HepG2 (cell line): ENCODE results near the gene PPP6R2. TPM values are rescaled to one million over a fixed set of nuclear protein-coding genes. Genes with fewer than 3 reads are reported as not detected.

Experiments used
- ATF7-NPFF ChIP-seq: sonication (generic); formaldehyde crosslinking; IDR thresholded peaks from 2 replicates; pipeline ENCODE4 v1.8.1; 2023; ENCODE audit warnings: mild to moderate bottlenecking, low read depth, missing genetic modification reagents, moderate library complexity
- EEA1 ChIP-seq: sonication (generic); formaldehyde crosslinking; IDR thresholded peaks from 2 replicates; pipeline ENCODE4 v1.5.1; 2020; ENCODE audit warnings: mild to moderate bottlenecking, missing genetic modification reagents, borderline replicate concordance
- GATA4 ChIP-seq: sonication (generic); IDR thresholded peaks from 2 replicates; pipeline ENCODE4 v1.6.1; 2016; ENCODE audit warnings: antibody characterized with exemption, low read depth, borderline replicate concordance
- KAT7 ChIP-seq: IDR thresholded peaks from 2 replicates; pipeline ENCODE4 v1.6.1; 2018; ENCODE audit warnings: borderline replicate concordance, missing compliant biosample characterization
- LCORL ChIP-seq, 2 experiments: fragments of 450-650 bp in 1 of 2; sonication (generic) in 1 of 2; formaldehyde crosslinking in 1 of 2; IDR thresholded peaks; 2 replicates each; pipeline versions ENCODE4 v1.5.0 to v1.6.1; 2017 to 2020; ENCODE audit warnings: antibody characterized with exemption in 1 of 2, missing genetic modification reagents in 1 of 2
- NFYB ChIP-seq: sonication (generic); formaldehyde crosslinking; IDR thresholded peaks from 2 replicates; pipeline ENCODE4 v1.4.0; 2020; ENCODE audit warnings: missing genetic modification reagents
- NR2F1 ChIP-seq, 2 experiments: fragments of 450-650 bp in 1 of 2; formaldehyde crosslinking in 1 of 2; IDR thresholded peaks; 2 replicates each; pipeline versions ENCODE4 v1.5.0 to v1.6.1; 2016 to 2020; ENCODE audit warnings: mild to moderate bottlenecking in 1 of 2, missing compliant biosample characterization in 1 of 2, missing genetic modification reagents in 1 of 2, moderate library complexity in 1 of 2
- POLR2A ChIP-seq, 2 experiments: IDR thresholded peaks; 2 replicates each; pipeline ENCODE4 v1.6.1; 2011; ENCODE audit warnings: low read depth in 2 of 2, low read length in 2 of 2, mild to moderate bottlenecking in 1 of 2, moderate library complexity in 1 of 2; ENCODE audit not compliant: insufficient read depth in 1 of 2
- POLR2G ChIP-seq: fragments of 200-400 bp; formaldehyde crosslinking; IDR thresholded peaks from 2 replicates; pipeline ENCODE4 v1.6.1; 2018; ENCODE audit warnings: mild to moderate bottlenecking, low read depth, low read length, moderate library complexity
- SOX6 ChIP-seq, 2 experiments: fragments of 450-650 bp in 1 of 2; sonication (generic) in 1 of 2; formaldehyde crosslinking in 1 of 2; IDR thresholded peaks; 2 replicates each; pipeline versions ENCODE4 v1.4.0 to v1.6.1; 2017 to 2020; ENCODE audit warnings: antibody characterized with exemption in 1 of 2, mild to moderate bottlenecking in 1 of 2, missing genetic modification reagents in 1 of 2
- ZBTB38 ChIP-seq: sonication (generic); formaldehyde crosslinking; IDR thresholded peaks from 2 replicates; pipeline ENCODE4 v1.5.1; 2020; ENCODE audit warnings: mild to moderate bottlenecking, missing genetic modification reagents
- ZNF652 ChIP-seq: IDR thresholded peaks from 2 replicates; pipeline ENCODE4 v1.6.1; 2016; ENCODE audit warnings: low read depth, borderline replicate concordance
- ZNF660 ChIP-seq: sonication (generic); formaldehyde crosslinking; IDR thresholded peaks from 2 replicates; pipeline ENCODE4 v1.5.1; 2020; ENCODE audit warnings: mild to moderate bottlenecking, low read depth, missing genetic modification reagents, borderline replicate concordance
- ZNF891 ChIP-seq: sonication (generic); formaldehyde crosslinking; IDR thresholded peaks from 2 replicates; pipeline ENCODE4 v1.5.0; 2020; ENCODE audit warnings: mild to moderate bottlenecking, missing genetic modification reagents
- polyA plus RNA-seq, 8 experiments: library from polyadenylated mRNA; depleted of rRNA in 3 of 8; stranded (reverse) in 7 of 8; unstranded in 1 of 8; fragments of >200 nt; fragmentation: Illumina TruSeq in 4 of 8; extraction: Trizol in 4 of 8; gene quantifications; 2 replicates each; pipeline versions ENCODE4 v1.2.1 to v1.2.3, GENCODE V29; 2011 to 2016; ENCODE audit warnings: low read depth in 4 of 8, missing spikeins in 1 of 8, mixed read lengths in 1 of 8; ENCODE audit not compliant: insufficient read depth in 1 of 8
- total RNA-seq, 5 experiments: library from RNA; depleted of rRNA; stranded (reverse); fragments of >200 nt; fragmentation: Illumina TruSeq; extraction: Trizol; gene quantifications; 2 replicates each; pipeline ENCODE4 v1.2.3, GENCODE V29; 2016; ENCODE audit warnings: low read depth in 1 of 5
- TF ChIP-seq, protein P1 (sequence below): sonication (generic); formaldehyde crosslinking; IDR thresholded peaks from one replicate; pipeline ENCODE4 v1.5.1; 2020; ENCODE audit warnings: mild to moderate bottlenecking, missing genetic modification reagents; ENCODE audit errors: not compliant biosample characterization
- TF ChIP-seq, protein P2 (sequence below): IDR thresholded peaks from 2 replicates; pipeline ENCODE4 v1.6.1; 2016; ENCODE audit warnings: missing genetic modification reagents, missing compliant biosample characterization

Gene PPP6R2
- total and polyA plus RNA-seq, 2 of the 13 experiments (the other 11 are each of a cell fraction or from before 2014, with no cell fraction given), result 55.0 to 102 TPM

DNA sequence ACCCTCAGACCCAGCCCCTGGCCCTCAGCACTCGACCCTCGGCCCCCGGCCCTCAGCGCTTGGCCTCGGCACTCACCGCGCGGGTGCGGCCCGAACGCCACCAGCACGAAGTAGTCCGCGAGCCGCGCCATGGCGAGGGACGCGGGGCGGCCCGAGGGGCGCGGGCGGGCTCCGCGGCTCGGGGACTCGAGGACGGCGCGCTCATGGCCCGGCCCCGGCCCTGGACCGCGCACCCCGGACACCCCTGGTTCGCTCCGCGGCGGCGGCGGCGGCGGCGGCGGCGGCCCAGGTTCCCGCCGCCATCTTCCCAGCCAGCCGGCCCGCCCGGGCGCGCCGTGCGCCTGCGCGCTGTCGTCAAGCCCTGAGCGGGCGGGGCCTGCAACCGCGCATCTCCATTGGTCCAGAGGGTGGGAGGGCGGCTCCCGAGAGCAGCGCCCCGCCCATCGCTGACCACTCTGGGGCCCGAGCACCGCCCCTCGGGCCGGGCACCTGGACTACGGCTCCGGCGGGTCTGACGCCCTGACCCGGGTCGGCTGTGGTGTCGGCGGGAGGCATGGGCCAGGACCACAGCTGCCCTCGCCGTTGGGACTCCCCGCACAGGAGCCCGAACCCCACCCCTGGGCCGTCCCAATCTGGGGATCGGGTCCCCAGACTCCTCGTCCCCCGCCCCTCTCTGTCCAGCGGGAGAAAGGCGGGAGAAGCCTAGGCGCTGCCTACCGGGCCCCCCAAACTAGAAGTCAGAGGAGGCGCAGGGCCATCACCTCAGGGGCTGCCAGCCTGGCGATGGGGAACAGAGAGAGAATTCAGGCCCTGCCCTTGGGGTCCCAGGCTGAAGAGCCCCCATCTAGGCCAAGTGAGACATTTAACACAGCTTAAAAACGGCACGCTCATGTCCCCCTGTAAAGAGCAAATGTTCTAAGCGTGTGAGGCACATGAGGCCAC, 131.9 kb downstream of the PPP6R2 start, which contains the start of gene SBF1 (continued):
- TF ChIP-seq, protein P1, sequence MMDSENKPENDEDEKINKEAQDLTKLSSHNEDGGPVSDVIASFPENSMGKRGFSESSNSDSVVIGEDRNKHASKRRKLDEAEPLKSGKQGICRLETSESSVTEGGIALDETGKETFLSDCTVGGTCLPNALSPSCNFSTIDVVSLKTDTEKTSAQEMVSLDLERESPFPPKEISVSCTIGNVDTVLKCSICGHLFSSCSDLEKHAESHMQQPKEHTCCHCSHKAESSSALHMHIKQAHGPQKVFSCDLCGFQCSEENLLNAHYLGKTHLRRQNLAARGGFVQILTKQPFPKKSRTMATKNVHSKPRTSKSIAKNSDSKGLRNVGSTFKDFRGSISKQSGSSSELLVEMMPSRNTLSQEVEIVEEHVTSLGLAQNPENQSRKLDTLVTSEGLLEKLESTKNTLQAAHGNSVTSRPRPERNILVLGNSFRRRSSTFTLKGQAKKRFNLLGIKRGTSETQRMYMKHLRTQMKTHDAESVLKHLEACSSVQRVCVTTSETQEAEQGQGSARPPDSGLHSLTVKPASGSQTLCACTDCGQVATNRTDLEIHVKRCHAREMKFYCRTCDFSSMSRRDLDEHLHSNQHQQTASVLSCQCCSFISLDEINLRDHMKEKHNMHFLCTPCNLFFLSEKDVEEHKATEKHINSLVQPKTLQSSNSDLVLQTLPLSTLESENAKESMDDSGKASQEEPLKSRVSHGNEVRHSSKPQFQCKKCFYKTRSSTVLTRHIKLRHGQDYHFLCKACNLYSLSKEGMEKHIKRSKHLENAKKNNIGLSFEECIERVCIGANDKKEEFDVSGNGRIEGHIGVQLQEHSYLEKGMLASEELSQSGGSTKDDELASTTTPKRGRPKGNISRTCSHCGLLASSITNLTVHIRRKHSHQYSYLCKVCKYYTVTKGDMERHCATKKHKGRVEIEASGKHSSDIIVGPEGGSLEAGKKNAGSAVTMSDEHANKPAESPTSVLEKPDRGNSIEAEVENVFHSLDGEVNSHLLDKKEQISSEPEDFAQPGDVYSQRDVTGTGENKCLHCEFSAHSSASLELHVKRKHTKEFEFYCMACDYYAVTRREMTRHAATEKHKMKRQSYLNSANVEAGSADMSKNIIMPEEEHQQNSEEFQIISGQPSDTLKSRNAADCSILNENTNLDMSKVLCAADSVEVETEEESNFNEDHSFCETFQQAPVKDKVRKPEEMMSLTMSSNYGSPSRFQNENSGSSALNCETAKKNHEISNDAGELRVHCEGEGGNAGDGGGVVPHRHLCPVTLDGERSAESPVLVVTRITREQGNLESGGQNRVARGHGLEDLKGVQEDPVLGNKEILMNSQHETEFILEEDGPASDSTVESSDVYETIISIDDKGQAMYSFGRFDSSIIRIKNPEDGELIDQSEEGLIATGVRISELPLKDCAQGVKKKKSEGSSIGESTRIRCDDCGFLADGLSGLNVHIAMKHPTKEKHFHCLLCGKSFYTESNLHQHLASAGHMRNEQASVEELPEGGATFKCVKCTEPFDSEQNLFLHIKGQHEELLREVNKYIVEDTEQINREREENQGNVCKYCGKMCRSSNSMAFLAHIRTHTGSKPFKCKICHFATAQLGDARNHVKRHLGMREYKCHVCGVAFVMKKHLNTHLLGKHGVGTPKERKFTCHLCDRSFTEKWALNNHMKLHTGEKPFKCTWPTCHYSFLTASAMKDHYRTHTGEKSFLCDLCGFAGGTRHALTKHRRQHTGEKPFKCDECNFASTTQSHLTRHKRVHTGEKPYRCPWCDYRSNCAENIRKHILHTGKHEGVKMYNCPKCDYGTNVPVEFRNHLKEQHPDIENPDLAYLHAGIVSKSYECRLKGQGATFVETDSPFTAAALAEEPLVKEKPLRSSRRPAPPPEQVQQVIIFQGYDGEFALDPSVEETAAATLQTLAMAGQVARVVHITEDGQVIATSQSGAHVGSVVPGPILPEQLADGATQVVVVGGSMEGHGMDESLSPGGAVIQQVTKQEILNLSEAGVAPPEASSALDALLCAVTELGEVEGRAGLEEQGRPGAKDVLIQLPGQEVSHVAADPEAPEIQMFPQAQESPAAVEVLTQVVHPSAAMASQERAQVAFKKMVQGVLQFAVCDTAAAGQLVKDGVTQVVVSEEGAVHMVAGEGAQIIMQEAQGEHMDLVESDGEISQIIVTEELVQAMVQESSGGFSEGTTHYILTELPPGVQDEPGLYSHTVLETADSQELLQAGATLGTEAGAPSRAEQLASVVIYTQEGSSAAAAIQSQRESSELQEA (CRISPR knock-in tag), result no peak
- TF ChIP-seq KAT7 (CRISPR knock-in tag) (no peak), LCORL (IDR thresholded peaks at IDR 0.05) (no peak), LCORL (CRISPR knock-in tag; IDR thresholded peaks at IDR 0.05) (peak; percentile 67), ZNF660 (no peak), ZNF891 (0 out of 2 replicates have a peak, but pooled peaks have one; percentile 13), NR2F1 (CRISPR knock-in tag; IDR thresholded peaks at IDR 0.05) (no peak), SOX6 (IDR thresholded peaks at IDR 0.05) (no peak), SOX6 (CRISPR knock-in tag; IDR thresholded peaks at IDR 0.05) (peak; percentile 31; the same call in 1 of the 2 replicates), NFYB (CRISPR knock-in tag) (peak; percentile 76), POLR2G (peak; percentile 79), ZNF652 (CRISPR knock-in tag) (no peak), GATA4 (peak; percentile 52; the same call in 1 of the 2 replicates), ATF7-NPFF (CRISPR knock-in tag) (no peak), POLR2A (IDR thresholded peaks at IDR 0.05; ENCODE audit: insufficient read depth in 1 of 2, low read depth in 2 of 2, low read length in 2 of 2) (peak; percentile 48 to 87; a peak in 3 of 4 replicates), EEA1 (CRISPR knock-in tag) (no peak), ZBTB38 (CRISPR knock-in tag) (no peak)
- TF ChIP-seq, protein P2, sequence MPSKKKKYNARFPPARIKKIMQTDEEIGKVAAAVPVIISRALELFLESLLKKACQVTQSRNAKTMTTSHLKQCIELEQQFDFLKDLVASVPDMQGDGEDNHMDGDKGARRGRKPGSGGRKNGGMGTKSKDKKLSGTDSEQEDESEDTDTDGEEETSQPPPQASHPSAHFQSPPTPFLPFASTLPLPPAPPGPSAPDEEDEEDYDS (CRISPR knock-in tag), result peak; percentile 91
